Sigmoid colon (tissue), 4 donors: ENCODE measurements around the gene PKHD1.

Experiments
- CTCF ChIP-seq, 4 experiments: fragments of 450-650 bp in 3 of 4; fragments of 200-600 bp in 1 of 4; IDR thresholded peaks; one replicate each; pipeline ENCODE4 v1.5.1; 2016 to 2019; ENCODE audit warnings: antibody characterized with exemption in 4 of 4, mild to moderate bottlenecking in 3 of 4, moderate library complexity in 2 of 4
- POLR2A ChIP-seq, 2 donors: fragments of 450-650 bp; IDR thresholded peaks; one replicate each; pipeline ENCODE4 v1.6.1; 2016; ENCODE audit warnings: antibody characterized with exemption in 2 of 2, mild to moderate bottlenecking in 2 of 2, moderate library complexity in 2 of 2
- POLR2AphosphoS5 ChIP-seq, 4 donors: sonication (generic); formaldehyde crosslinking; IDR thresholded peaks; one replicate each; pipeline ENCODE4 v1.6.1; 2017; ENCODE audit warnings: antibody characterized with exemption in 4 of 4

DNA sequence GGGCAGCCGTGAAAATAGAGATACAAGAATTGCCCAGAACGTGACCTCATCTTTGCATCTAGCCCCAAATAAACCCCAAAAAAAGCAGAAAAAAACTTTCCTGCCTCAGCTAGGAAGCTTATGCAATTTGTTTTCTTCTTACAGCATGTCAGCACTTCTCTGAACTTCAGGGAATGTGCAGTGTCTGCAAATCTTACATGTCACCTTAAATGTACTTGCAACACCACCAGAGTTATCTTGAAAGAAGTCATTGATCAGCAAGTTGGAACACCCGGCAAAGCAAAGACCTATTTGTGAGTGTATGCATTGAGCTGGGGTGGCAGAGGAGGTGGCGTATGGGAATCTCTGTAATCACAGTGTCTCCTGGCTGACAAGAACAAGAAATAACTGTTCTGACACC is 123.4 kb downstream of the PKHD1 start:
- TF ChIP-seq CTCF (IDR thresholded peaks at IDR 0.05): no peak
- no peak for TF ChIP-seq POLR2A (IDR thresholded peaks at IDR 0.05)
- no peak for TF ChIP-seq POLR2AphosphoS5 (IDR thresholded peaks at IDR 0.05)
